ENCODE data around the gene GPC3. TPM values are rescaled to one million over a fixed set of nuclear protein-coding genes. Genes with fewer than 3 reads are reported as not detected.

The GPC3 gene
- polyA plus RNA-seq, 1 of the 3 experiments (the other 2 are of a cell fraction) = 1.4 TPM

- CTCF ChIA-PET = interaction anchor here (1.0 to 4.0 kb wide), 2 partner anchors 10 to 11 kb away, joined by 3 to 16 read pairs; no protein-coding TSS in a partner anchor
- no peak overlapping the region for H3K9ac ChIP-seq
- H3K9me2 ChIP-seq = no peaks in the 10 kb centered on the region
- no peaks in the 10 kb centered on the region for H3K4me1 ChIP-seq (ENCODE audit: control insufficient read depth in 1 of 2, insufficient read depth in 2 of 2, low read depth in 1 of 2, low read length in 1 of 2)
- no peak overlapping the region for H3K27ac ChIP-seq (ENCODE audit: low read depth in 2 of 2, low read length in 1 of 2)
- H3K79me2 ChIP-seq (ENCODE audit: insufficient read depth) = no peaks in the 10 kb centered on the region
- no peaks in the 10 kb centered on the region for H3K36me3 ChIP-seq (replicated peaks in 1 of 2; ENCODE audit: control insufficient read depth in 1 of 2, insufficient read depth in 2 of 2, low read length in 1 of 2)
- WGBS (ENCODE audit: low lambda C conversion rate) = 38% methylated on average over 2 of the region's 2 CpGs
- no peaks in the 10 kb centered on the region for H3K27me3 ChIP-seq (ENCODE audit: insufficient read depth)
- TF ChIP-seq SIN3A (IDR thresholded peaks at IDR 0.05; ENCODE audit: borderline replicate concordance, low read depth, low read length) (no peak), IRF3 (IDR thresholded peaks at IDR 0.05; ENCODE audit: low read depth, low read length) (no peak), MXI1 (IDR thresholded peaks at IDR 0.05; ENCODE audit: low read depth, low read length) (no peak), RCOR1 (IDR thresholded peaks at IDR 0.05; ENCODE audit: low read length) (no peak), RAD21 (IDR thresholded peaks at IDR 0.05; ENCODE audit: low read length) (no peak), NFIC (IDR thresholded peaks at IDR 0.05; ENCODE audit: borderline replicate concordance) (no peak), FOSL2 (IDR thresholded peaks at IDR 0.05; ENCODE audit: borderline replicate concordance, low read depth) (no peak), FOXM1 (IDR thresholded peaks at IDR 0.05; ENCODE audit: low read depth) (no peak), ELF1 (IDR thresholded peaks at IDR 0.05) (no peak), FOXJ3 (CRISPR knock-in tag; IDR thresholded peaks at IDR 0.05) (no peak), GATA2 (CRISPR knock-in tag; IDR thresholded peaks at IDR 0.05) (no peak), CTCF (IDR thresholded peaks at IDR 0.05) (no peak), USF2 (IDR thresholded peaks at IDR 0.05; ENCODE audit: borderline replicate concordance, low read depth, low read length) (no peak), TCF12 (IDR thresholded peaks at IDR 0.05) (no peak), MEF2A (IDR thresholded peaks at IDR 0.05; ENCODE audit: borderline replicate concordance, low read depth) (no peak)
- H4K20me1 ChIP-seq (ENCODE audit: insufficient read depth) = no peaks in the 10 kb centered on the region
- DNase-seq = no peak
- H2AFZ ChIP-seq (ENCODE audit: low read depth) = no peak overlapping the region
- H3K9me3 ChIP-seq = no peaks in the 10 kb centered on the region
- POLR2A ChIA-PET = no interaction called here
- H3F3A ChIP-seq (replicated peaks; ENCODE audit: insufficient read depth) = no peaks in the 10 kb centered on the region
- no peak overlapping the region for H3K4me2 ChIP-seq
- no peak overlapping the region for H3K4me3 ChIP-seq (ENCODE audit: low read depth in 2 of 2, low read length in 1 of 2)
Observed at GRCh38 chrX:133850399-133850798, 135.0 kb downstream of the GPC3 start.

GRCh38 chrX:133849676-133850075, 135.7 kb downstream of the GPC3 start:
- ChIA-PET POLR2A (no interaction called here), CTCF (interaction anchor here (1.0 to 4.0 kb wide), 2 partner anchors 10 to 295 kb away, joined by 3 to 16 read pairs; no protein-coding TSS in a partner anchor)
- Histone ChIP-seq H3K27ac (ENCODE audit: low read depth in 2 of 2, low read length in 1 of 2) (no peak overlapping the region), H2AFZ (ENCODE audit: low read depth) (no peak overlapping the region), H3K9me3 (no peaks in the 10 kb centered on the region), H3K4me1 (ENCODE audit: control insufficient read depth in 1 of 2, insufficient read depth in 2 of 2, low read depth in 1 of 2, low read length in 1 of 2) (no peaks in the 10 kb centered on the region), H3K79me2 (ENCODE audit: insufficient read depth) (no peaks in the 10 kb centered on the region), H3K4me3 (ENCODE audit: low read depth in 2 of 2, low read length in 1 of 2) (no peak overlapping the region), H3F3A (replicated peaks; ENCODE audit: insufficient read depth) (no peaks in the 10 kb centered on the region), H4K20me1 (ENCODE audit: insufficient read depth) (no peaks in the 10 kb centered on the region), H3K9me2 (no peaks in the 10 kb centered on the region), H3K9ac (no peak overlapping the region), H3K4me2 (no peak overlapping the region), H3K27me3 (ENCODE audit: insufficient read depth) (no peaks in the 10 kb centered on the region), H3K36me3 (replicated peaks in 1 of 2; ENCODE audit: control insufficient read depth in 1 of 2, insufficient read depth in 2 of 2, low read length in 1 of 2) (no peaks in the 10 kb centered on the region)
- DNase-seq = no peak
- no peak for TF ChIP-seq CHD2 (IDR thresholded peaks at IDR 0.05; ENCODE audit: low read length, partially characterized antibody)
- TF ChIP-seq POLR2AphosphoS5 (IDR thresholded peaks at IDR 0.05; ENCODE audit: low read depth, low read length) = no peak
- no peak for TF ChIP-seq EP300 (IDR thresholded peaks at IDR 0.05; ENCODE audit: borderline replicate concordance in 1 of 2, low read depth in 1 of 2, low read length in 1 of 2)
- no peak for TF ChIP-seq FOSL2 (IDR thresholded peaks at IDR 0.05; ENCODE audit: borderline replicate concordance, low read depth)
- no peak for TF ChIP-seq JUND (IDR thresholded peaks at IDR 0.05)
- no peak for TF ChIP-seq TCF12 (IDR thresholded peaks at IDR 0.05)
- TF ChIP-seq GABPA (IDR thresholded peaks at IDR 0.05; ENCODE audit: low read depth) = no peak
- no peak for TF ChIP-seq MEF2A (IDR thresholded peaks at IDR 0.05; ENCODE audit: borderline replicate concordance, low read depth)
- no peak for TF ChIP-seq RCOR1 (IDR thresholded peaks at IDR 0.05; ENCODE audit: low read length)
- TF ChIP-seq GATA2 (CRISPR knock-in tag; IDR thresholded peaks at IDR 0.05) = no peak
- no peak for TF ChIP-seq MAX (IDR thresholded peaks at IDR 0.05; ENCODE audit: low read depth)
- no peak for TF ChIP-seq CTCF (IDR thresholded peaks at IDR 0.05)
- no peak for TF ChIP-seq ELF1 (IDR thresholded peaks at IDR 0.05)

Data from SK-N-SH (cell line).